GM12864 (cell line): ENCODE data around the gene FSCN2.

Experiments used
- DNase-seq: peaks from one replicate; pipeline ENCODE4 v3.0.0-alpha.2; 2011; ENCODE audit warnings: low read depth
- H3K4me3 ChIP-seq: 2 replicates; pipeline ENCODE4 v1.5.1; 2011; ENCODE audit warnings: mild to moderate bottlenecking, low read depth, low read length, control low read depth
- CTCF ChIP-seq: IDR thresholded peaks from 2 replicates; pipeline ENCODE4 v1.5.1; 2011; ENCODE audit warnings: low read depth, mild to moderate bottlenecking, moderate library complexity, low read length, control low read depth, inconsistent platforms; ENCODE audit errors: missing control alignments

Gene FSCN2

GRCh38 chr17:81514739-81515529 is 13.2 kb upstream of the FSCN2 start:
- H3K4me3 ChIP-seq = peak overlapping the region; percentile 77
- DNase-seq = no peak
- TF ChIP-seq CTCF = no peak

GRCh38 chr17:81515530-81516041 is 12.6 kb upstream of the FSCN2 start:
- H3K4me3 ChIP-seq = peak overlapping the region; percentile 77
- DNase-seq = no peak
- no peak for TF ChIP-seq CTCF

- DNase-seq = no peak
- peak overlapping the region; percentile 77 for H3K4me3 ChIP-seq
- no peak for TF ChIP-seq CTCF
Measured at GRCh38 chr17:81516439-81516838, 11.7 kb upstream of the FSCN2 start.

GRCh38 chr17:81517009-81517338 is 11.2 kb upstream of the FSCN2 start:
- no peak for DNase-seq
- H3K4me3 ChIP-seq = peak overlapping the region; percentile 77
- TF ChIP-seq CTCF = no peak

- H3K4me3 ChIP-seq = peak overlapping the region; percentile 77
- TF ChIP-seq CTCF = no peak
- DNase-seq = peak; percentile 89
Measured at GRCh38 chr17:81517339-81518112, 10.7 kb upstream of the FSCN2 start.

- H3K4me3 ChIP-seq = peak overlapping the region; percentile 77
- no peak for DNase-seq
- TF ChIP-seq CTCF = no peak
Measured at GRCh38 chr17:81518113-81518784, 9.9 kb upstream of the FSCN2 start.
